ENCODE data around the gene TTC32. TPM values are rescaled to one million over a fixed set of nuclear protein-coding genes. Genes with fewer than 3 reads are reported as not detected.
A peak's percentile ranks its signal among the peaks of the same experiment; 100 is the strongest.

The TTC32 gene
- total RNA-seq, 1 donor from 2014 or later: 19.0 TPM

- peaks cover 10% of the 10 kb centered on the region for H3K9me3 Mint-ChIP-seq
- no peaks in the 10 kb centered on the region for H3K4me1 Mint-ChIP-seq (ENCODE audit: unreplicated experiment)
- H3K27ac Mint-ChIP-seq: no peak overlapping the region
- no peaks in the 10 kb centered on the region for H3K27me3 Mint-ChIP-seq
- no peak for DNase-seq (ENCODE audit: extremely low spot score, unreplicated experiment)
- no peak for TF ChIP-seq CTCF (conservative IDR thresholded peaks at IDR 0.05)
- peaks cover 8% of the 10 kb centered on the region for H3K36me3 Mint-ChIP-seq
- H3K4me3 Mint-ChIP-seq: no peak overlapping the region
These were observed 26.5 kb downstream of the TTC32 start for GRCh38 chr2:19875280-19875679.

- peaks cover 3% of the 10 kb centered on the region for H3K27me3 Mint-ChIP-seq
- no peak overlapping the region for H3K4me3 Mint-ChIP-seq
- H3K36me3 Mint-ChIP-seq: peaks cover 8% of the 10 kb centered on the region
- H3K4me1 Mint-ChIP-seq (ENCODE audit: unreplicated experiment): no peaks in the 10 kb centered on the region
- H3K27ac Mint-ChIP-seq: no peak overlapping the region
- peak; percentile 24 for DNase-seq (ENCODE audit: extremely low spot score, unreplicated experiment)
- no peak for TF ChIP-seq CTCF (conservative IDR thresholded peaks at IDR 0.05)
- peaks cover 10% of the 10 kb centered on the region for H3K9me3 Mint-ChIP-seq
These were observed 27.1 kb downstream of the TTC32 start for GRCh38 chr2:19874726-19875125.

- no peak overlapping the region for H3K4me3 Mint-ChIP-seq
- H3K4me1 Mint-ChIP-seq (ENCODE audit: unreplicated experiment): peaks cover 3% of the 10 kb centered on the region
- peaks cover 3% of the 10 kb centered on the region for H3K36me3 Mint-ChIP-seq
- peaks cover 4% of the 10 kb centered on the region for H3K9me3 Mint-ChIP-seq
- H3K27me3 Mint-ChIP-seq: peaks cover 13% of the 10 kb centered on the region
- DNase-seq (ENCODE audit: extremely low spot score, unreplicated experiment): no peak
- no peak for TF ChIP-seq CTCF (conservative IDR thresholded peaks at IDR 0.05)
- no peak overlapping the region for H3K27ac Mint-ChIP-seq
These were observed 28.8 kb downstream of the TTC32 start for GRCh38 chr2:19873014-19873413.

GRCh38 chr2:19872302-19872701 lies 29.5 kb downstream of the TTC32 start:
- Mint-ChIP-seq H3K27me3 (peaks cover 20% of the 10 kb centered on the region), H3K4me1 (ENCODE audit: unreplicated experiment) (peaks cover 7% of the 10 kb centered on the region), H3K4me3 (no peak overlapping the region), H3K9me3 (peaks cover 4% of the 10 kb centered on the region), H3K27ac (no peak overlapping the region), H3K36me3 (peaks cover 3% of the 10 kb centered on the region)
- DNase-seq (ENCODE audit: extremely low spot score, unreplicated experiment): no peak
- no peak for TF ChIP-seq CTCF (conservative IDR thresholded peaks at IDR 0.05)

- Mint-ChIP-seq H3K9me3 (peaks cover 4% of the 10 kb centered on the region), H3K27ac (no peak overlapping the region), H3K36me3 (peaks cover 3% of the 10 kb centered on the region), H3K4me3 (no peak overlapping the region), H3K4me1 (ENCODE audit: unreplicated experiment) (peaks cover 9% of the 10 kb centered on the region), H3K27me3 (peaks cover 22% of the 10 kb centered on the region)
- no peak for DNase-seq (ENCODE audit: extremely low spot score, unreplicated experiment)
- TF ChIP-seq CTCF (conservative IDR thresholded peaks at IDR 0.05): no peak
These were observed 29.9 kb downstream of the TTC32 start for GRCh38 chr2:19871836-19872235.

GRCh38 chr2:19870792-19871191 lies 31.0 kb downstream of the TTC32 start:
- H3K4me1 Mint-ChIP-seq (ENCODE audit: unreplicated experiment): peaks cover 9% of the 10 kb centered on the region
- no peak for DNase-seq (ENCODE audit: extremely low spot score, unreplicated experiment)
- H3K4me3 Mint-ChIP-seq: no peak overlapping the region
- TF ChIP-seq CTCF (conservative IDR thresholded peaks at IDR 0.05): no peak
- H3K27me3 Mint-ChIP-seq: peaks cover 22% of the 10 kb centered on the region
- H3K36me3 Mint-ChIP-seq: peaks cover 3% of the 10 kb centered on the region
- peaks cover 4% of the 10 kb centered on the region for H3K9me3 Mint-ChIP-seq
- H3K27ac Mint-ChIP-seq: no peak overlapping the region

All from type B pancreatic cell (in vitro differentiated cells).